Fibroblast of the aortic adventitia (primary cell): ENCODE data around the gene ATP8A2. TPM values are rescaled to one million over a fixed set of nuclear protein-coding genes. Genes with fewer than 3 reads are reported as not detected.

ENCODE experiments used
- DNase-seq: peaks from one replicate; pipeline ENCODE4 v3.0.0-alpha.2; 2010; ENCODE audit warnings: low read depth
- H3K4me3 ChIP-seq: 2 replicates; pipeline ENCODE4 v1.5.1; 2011; ENCODE audit warnings: low read depth, mild to moderate bottlenecking, control low read depth, low read length, moderate library complexity
- CTCF ChIP-seq: IDR thresholded peaks from 2 replicates; pipeline ENCODE4 v1.5.1; 2011; ENCODE audit warnings: mild to moderate bottlenecking, low read length, control low read depth, inconsistent platforms; ENCODE audit not compliant: insufficient read depth
- total RNA-seq: library from RNA; depleted of rRNA; stranded (reverse); fragments of >200 nt; gene quantifications from 2 replicates; pipeline ENCODE4 v1.2.3, GENCODE V29; 2012; ENCODE audit warnings: low replicate concordance

Gene ATP8A2
- total RNA-seq, 1 donor, result under 0.01 TPM

DNA sequence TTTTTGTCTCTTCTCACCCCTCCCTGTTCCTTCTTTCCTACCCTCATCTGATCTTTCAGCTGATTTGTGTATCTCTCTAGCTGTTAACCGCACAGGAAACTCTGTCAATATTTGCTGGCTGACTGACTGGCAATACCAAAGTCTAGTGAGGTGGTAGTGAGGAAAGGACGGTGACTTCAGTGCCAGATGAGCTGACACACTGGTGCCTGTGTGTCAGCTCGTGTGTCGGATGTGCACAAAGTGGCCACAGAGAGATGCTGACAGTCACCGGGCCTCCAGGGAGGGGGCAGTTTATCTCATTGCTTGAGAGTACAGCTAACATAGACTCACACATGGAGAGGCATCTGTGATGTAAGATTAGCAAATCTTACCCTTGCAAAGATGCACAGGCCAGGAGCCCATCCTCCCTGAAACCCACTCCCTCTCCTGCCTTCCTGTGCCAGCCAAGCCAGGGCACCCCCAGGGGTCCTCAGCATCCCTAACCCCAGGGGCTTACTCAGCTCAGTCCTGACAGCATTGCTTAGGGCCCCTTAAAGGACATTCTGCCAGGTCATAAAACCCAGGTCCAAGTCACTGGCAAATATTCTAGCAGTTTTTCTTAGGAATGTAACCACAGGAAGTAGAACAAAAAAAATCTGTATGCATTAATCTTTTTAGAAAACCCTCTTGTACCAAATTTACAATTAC lies 599.8 kb downstream of the ATP8A2 start:
- H3K4me3 ChIP-seq, result no peak overlapping the region
- no peak for TF ChIP-seq CTCF
- DNase-seq, result no peak

DNA sequence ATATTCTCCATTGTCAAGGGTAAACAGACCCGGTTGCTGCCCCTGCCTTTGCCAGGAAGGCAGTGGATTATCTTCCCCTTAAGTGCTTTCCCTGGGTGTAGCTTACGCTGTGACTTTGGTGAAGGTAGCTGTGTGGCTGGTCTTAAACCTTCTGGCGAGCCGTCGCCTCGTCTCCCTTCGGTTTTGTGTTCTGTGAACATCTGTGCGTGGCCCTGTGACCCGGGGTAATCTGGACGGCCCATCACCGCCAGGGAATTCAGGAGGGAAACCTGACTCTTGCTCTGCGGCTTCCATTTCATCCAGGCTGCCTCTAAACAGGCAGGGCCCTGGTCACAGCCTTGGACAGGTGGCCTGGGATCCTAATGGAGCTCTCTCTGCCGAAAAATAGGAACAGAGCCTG lies 601.3 kb downstream of the ATP8A2 start:
- TF ChIP-seq CTCF, result no peak
- no peak for DNase-seq
- H3K4me3 ChIP-seq, result no peak overlapping the region

DNA sequence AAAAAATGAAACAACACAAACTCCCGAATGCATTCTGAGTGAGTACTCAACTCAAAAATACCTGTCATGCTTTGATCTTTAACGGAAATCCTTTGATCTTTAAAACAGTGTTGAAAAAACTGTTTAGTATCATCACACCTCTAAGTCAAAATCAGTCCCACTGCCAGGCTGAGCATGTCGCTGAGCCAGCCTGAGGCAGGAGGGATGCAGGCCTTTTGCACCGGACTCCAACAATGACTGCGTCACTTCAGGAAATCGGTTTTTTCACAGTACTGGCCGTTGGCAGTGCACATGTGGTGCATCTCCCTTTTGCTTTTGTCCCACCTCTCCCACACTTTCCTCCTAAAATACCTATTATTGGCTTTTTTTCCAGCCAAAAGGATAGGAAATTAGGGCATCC lies 601.8 kb downstream of the ATP8A2 start:
- TF ChIP-seq CTCF, result no peak
- no peak for DNase-seq
- H3K4me3 ChIP-seq, result no peak overlapping the region

DNA sequence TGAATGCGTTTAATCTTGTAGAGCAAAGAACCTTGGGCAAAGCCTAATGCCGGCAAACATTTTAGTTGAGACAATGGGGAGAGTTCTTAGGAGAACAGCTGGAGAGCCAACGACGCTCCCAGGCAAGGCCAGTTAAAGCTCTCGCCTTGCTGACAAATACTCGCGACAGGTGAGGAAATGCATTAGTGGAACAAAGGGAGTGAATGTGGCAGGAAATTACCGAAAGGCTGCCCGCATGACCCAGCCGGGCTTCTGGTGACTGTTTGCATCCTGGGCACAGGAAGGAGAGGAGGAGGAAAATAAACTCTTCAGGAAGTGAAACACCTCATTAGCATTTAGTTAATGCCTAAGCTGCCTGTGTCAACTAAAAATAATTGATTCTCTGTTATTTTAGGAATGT lies 605.4 kb downstream of the ATP8A2 start:
- no peak for DNase-seq
- no peak for TF ChIP-seq CTCF
- H3K4me3 ChIP-seq, result no peak overlapping the region

- no peak overlapping the region for H3K4me3 ChIP-seq
- no peak for DNase-seq
- TF ChIP-seq CTCF, result no peak
Measured at GRCh38 chr13:25977671-25978070, 605.9 kb downstream of the ATP8A2 start.

DNA sequence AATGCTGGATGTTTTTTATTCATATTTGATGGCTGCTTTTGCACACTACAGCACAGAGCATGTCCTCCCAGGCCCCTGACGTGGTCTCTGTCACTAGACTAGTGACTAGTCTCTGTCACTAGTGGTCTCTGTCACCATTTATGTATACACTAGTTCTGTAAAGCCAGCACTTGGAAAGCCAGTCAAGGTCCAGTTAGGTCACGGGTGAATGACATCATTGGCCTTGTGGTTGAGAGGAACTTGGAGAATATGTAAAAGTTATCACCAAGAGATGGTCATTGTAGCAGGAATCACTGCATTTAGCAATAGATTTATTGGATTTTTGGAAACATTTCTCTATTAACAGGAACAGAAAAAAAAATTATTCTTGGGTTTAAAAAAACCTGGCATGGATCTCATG lies 607.2 kb downstream of the ATP8A2 start:
- no peak for DNase-seq
- no peak for TF ChIP-seq CTCF
- H3K4me3 ChIP-seq, result no peak overlapping the region

DNA sequence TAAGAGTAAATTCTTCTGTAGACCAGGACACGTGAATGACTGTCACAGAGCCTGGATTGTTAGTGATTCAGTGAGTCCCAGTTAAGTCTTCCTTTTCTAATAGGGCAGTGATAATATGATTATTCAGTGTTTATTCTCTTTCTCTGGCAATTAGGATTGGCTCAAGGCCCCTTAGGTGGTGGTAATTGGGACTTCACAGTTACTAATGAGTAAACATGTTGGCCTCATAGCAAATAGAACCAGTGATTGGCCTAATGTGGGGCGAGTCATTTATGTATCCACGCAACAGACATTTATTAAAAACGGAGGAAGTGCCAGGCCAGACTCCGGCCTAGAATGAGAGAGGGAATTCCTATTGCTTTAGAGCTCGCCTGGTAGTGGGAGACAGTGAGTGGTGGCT lies 607.6 kb downstream of the ATP8A2 start:
- no peak for DNase-seq
- no peak for TF ChIP-seq CTCF
- H3K4me3 ChIP-seq, result no peak overlapping the region
